ENCODE measurements around the gene NDST3.

DNA sequence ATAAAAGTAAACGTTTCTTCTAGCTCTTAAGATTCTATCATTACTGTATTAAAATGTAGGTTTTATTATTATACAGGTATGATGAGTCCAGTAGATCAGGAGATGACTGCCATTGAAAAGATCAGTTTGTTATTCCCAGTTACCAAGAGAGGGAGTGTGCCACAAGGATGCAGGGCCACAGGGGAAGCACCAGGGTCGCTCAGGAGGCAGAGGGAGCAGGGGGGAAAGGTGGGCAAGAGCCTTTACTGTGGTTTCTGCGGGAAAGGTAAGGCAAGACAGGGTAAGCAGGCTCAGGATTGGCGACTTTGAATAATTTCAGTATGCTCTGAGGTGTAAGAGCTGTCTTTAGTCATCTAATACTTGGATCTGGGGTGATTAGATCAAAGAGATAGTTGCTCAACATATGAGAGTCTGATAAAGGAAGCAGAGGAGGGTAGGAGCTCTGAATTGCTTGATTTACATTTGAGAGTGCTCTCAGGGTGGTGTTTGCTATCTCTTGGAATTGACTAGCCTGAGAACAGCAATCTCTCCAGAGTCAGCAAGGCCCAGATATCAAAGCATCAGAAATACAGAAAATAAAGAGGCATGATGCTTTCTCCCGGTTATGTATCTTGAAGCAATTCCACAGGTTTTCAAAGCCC is 86.0 kb downstream of the NDST3 start:
- TF ChIP-seq, protein P1, sequence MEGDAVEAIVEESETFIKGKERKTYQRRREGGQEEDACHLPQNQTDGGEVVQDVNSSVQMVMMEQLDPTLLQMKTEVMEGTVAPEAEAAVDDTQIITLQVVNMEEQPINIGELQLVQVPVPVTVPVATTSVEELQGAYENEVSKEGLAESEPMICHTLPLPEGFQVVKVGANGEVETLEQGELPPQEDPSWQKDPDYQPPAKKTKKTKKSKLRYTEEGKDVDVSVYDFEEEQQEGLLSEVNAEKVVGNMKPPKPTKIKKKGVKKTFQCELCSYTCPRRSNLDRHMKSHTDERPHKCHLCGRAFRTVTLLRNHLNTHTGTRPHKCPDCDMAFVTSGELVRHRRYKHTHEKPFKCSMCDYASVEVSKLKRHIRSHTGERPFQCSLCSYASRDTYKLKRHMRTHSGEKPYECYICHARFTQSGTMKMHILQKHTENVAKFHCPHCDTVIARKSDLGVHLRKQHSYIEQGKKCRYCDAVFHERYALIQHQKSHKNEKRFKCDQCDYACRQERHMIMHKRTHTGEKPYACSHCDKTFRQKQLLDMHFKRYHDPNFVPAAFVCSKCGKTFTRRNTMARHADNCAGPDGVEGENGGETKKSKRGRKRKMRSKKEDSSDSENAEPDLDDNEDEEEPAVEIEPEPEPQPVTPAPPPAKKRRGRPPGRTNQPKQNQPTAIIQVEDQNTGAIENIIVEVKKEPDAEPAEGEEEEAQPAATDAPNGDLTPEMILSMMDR (optimal IDR thresholded peaks at IDR 0.05 in 1 of 3, IDR thresholded peaks at IDR 0.05 in 1 of 3, conservative IDR thresholded peaks at IDR 0.05 in 1 of 3; ENCODE audit: extremely low read depth in 1 of 3, insufficient read depth in 2 of 3, low read length in 3 of 3) = no peak
- TF ChIP-seq EZH2 (IDR thresholded peaks at IDR 0.05; ENCODE audit: low read length) = no peak
